GM12878 (cell line): ENCODE measurements around the gene IFI30. TPM values are rescaled to one million over a fixed set of nuclear protein-coding genes. Genes with fewer than 3 reads are reported as not detected.
A peak's percentile ranks its signal among the peaks of the same experiment; 100 is the strongest.

ENCODE experiments used
- ATAC-seq: fragments of 200-7000 bp; cut with Tn5 transposase; 3 replicates; pipeline ENCODE4 v1.9.1; 2020; ENCODE audit warnings: mild to moderate bottlenecking, moderate library complexity
- BruUV-seq: library from RNA; stranded (reverse); fragments of 400-500 nt; replicated peaks from 2 replicates; lab custom pipeline; 2021; lab: Mats Ljungman, UMichigan
- CTCF ChIA-PET: fragments of 300-600 bp; sonication (Branson Sonifier 250); formaldehyde crosslinking; extraction: SDS; loops from one replicate; lab custom pipeline; 2021; ENCODE audit warnings: inconsistent platforms; lab: Yijun Ruan, JAX
- POLR2A ChIA-PET: fragments of 350-600 bp; formaldehyde crosslinking; extraction: SDS; loops from one replicate; lab custom pipeline; 2021; ENCODE audit warnings: inconsistent platforms; lab: Charles Lee
- RAD21 ChIA-PET: fragments of 300-600 bp; sonication (Branson Sonifier 250); formaldehyde crosslinking; loops from one replicate; lab custom pipeline; 2023; ENCODE audit warnings: antibody characterized with exemption; ENCODE audit not compliant: unreplicated experiment; lab: Charles Lee
- SMC1A ChIA-PET: fragments of 300-600 bp; sonication (Branson Sonifier 250); formaldehyde crosslinking; loops from one replicate; lab custom pipeline; 2023; ENCODE audit not compliant: unreplicated experiment, uncharacterized antibody; lab: Charles Lee
- DNase-seq: peaks from one replicate; pipeline ENCODE4 v3.0.0-alpha.2; 2011; ENCODE audit warnings: low read depth, low spot score
- FAIRE-seq: peaks from 3 replicates; lab custom pipeline; 2011; peaks lifted over from hg19 to GRCh38; lab: Jason Lieb, UNC
- H2AFZ ChIP-seq: 2 replicates; pipeline ENCODE4 v1.6.0; 2011; ENCODE audit warnings: low read depth, low read length, control low read depth; ENCODE audit not compliant: control insufficient read depth
- H3K27ac ChIP-seq: 2 replicates; pipeline ENCODE4 v1.5.1; 2011; ENCODE audit warnings: control low read depth; ENCODE audit not compliant: control insufficient read depth, insufficient read depth
- H3K27me3 ChIP-seq, 2 experiments: replicated peaks in 1 of 2; 2 replicates each; pipeline versions ENCODE4 v1.6.0 to v1.6.1; 2011; ENCODE audit warnings: low read length in 1 of 2; ENCODE audit not compliant: control insufficient read depth in 2 of 2, insufficient read depth in 2 of 2
- H3K36me3 ChIP-seq, 2 experiments: 2 replicates each; pipeline ENCODE4 v1.5.1; 2011; ENCODE audit warnings: low read length in 1 of 2; ENCODE audit not compliant: control insufficient read depth in 2 of 2, insufficient read depth in 2 of 2
- H3K4me1 ChIP-seq: 2 replicates; pipeline ENCODE4 v1.6.1; 2011; ENCODE audit warnings: mild to moderate bottlenecking, low read length, moderate library complexity, mixed read lengths; ENCODE audit not compliant: control insufficient read depth, insufficient read depth
- H3K4me2 ChIP-seq: 2 replicates; pipeline ENCODE4 v1.6.0; 2011; ENCODE audit warnings: control low read depth; ENCODE audit not compliant: control insufficient read depth, insufficient read depth
- H3K4me3 ChIP-seq: fragments of 200-600 bp; sonication (generic); 2 replicates; pipeline ENCODE4 v1.5.1; 2016
- H3K79me2 ChIP-seq: 2 replicates; pipeline ENCODE4 v1.6.0; 2011; ENCODE audit warnings: low read length; ENCODE audit not compliant: control insufficient read depth, insufficient read depth
- H3K9ac ChIP-seq: 2 replicates; pipeline ENCODE4 v1.8.0; 2011; ENCODE audit warnings: low read length, control low read depth, mixed read lengths; ENCODE audit not compliant: control insufficient read depth, insufficient read depth
- H3K9me3 ChIP-seq: replicated peaks from 3 replicates; pipeline ENCODE4 v1.5.1; 2011; ENCODE audit warnings: mild to moderate bottlenecking, low read length; ENCODE audit not compliant: control insufficient read depth, insufficient read depth
- H4K20me1 ChIP-seq: 2 replicates; pipeline ENCODE4 v1.6.0; 2011; ENCODE audit not compliant: control insufficient read depth, insufficient read depth
- CBX3 ChIP-seq: fragments of 200-600 bp; sonication (generic); IDR thresholded peaks from 2 replicates; pipeline ENCODE4 v1.6.1; 2016; ENCODE audit warnings: low read depth, borderline replicate concordance
- RCOR1 ChIP-seq: conservative IDR thresholded peaks from 2 replicates; pipeline ENCODE4 v1.6.1; 2012; ENCODE audit warnings: low read depth, low read length, improper control_type of control experiment
- RELA ChIP-seq: fragments of 450-650 bp; IDR thresholded peaks from 2 replicates; pipeline ENCODE4 v1.8.0; 2014; ENCODE audit warnings: borderline replicate concordance; ENCODE audit not compliant: partially characterized antibody
- SMARCA5 ChIP-seq: fragments of 450-650 bp; IDR thresholded peaks from 2 replicates; pipeline ENCODE4 v1.6.1; 2017; ENCODE audit warnings: mild to moderate bottlenecking
- ZNF217 ChIP-seq: fragments of 450-650 bp; IDR thresholded peaks from 2 replicates; pipeline ENCODE4 v1.6.1; 2017; ENCODE audit warnings: antibody characterized with exemption, mild to moderate bottlenecking
- WGBS: methylation state at CpG from one replicate; pipeline ENCODE4 v1.1.6; 2016; ENCODE audit warnings: low lambda C conversion rate; ENCODE audit not compliant: insufficient replicate concordance, insufficient coverage; ENCODE audit errors: missing lambda C conversion rate; 5-methylcytosine and 5-hydroxymethylcytosine counted together
- in situ Hi-C: fragments of 300-500 bp; cut with MboI; formaldehyde crosslinking; loops from 9 replicates; pipeline ENCODE4 v1.14.3; 2018; ENCODE audit warnings: mixed read lengths
- intact Hi-C: fragments of 100-400 bp; cut with micrococcal nuclease; formaldehyde crosslinking; loops from one replicate; pipeline ENCODE4 v1.14.2; 2022; ENCODE audit not compliant: unreplicated experiment
- polyA plus RNA-seq, 11 experiments: library from polyadenylated mRNA; depleted of rRNA in 4 of 11; unstranded in 6 of 11; stranded (reverse) in 5 of 11; fragments of >200 nt; fragmentation: Nextera tagmentation in 4 of 11; fragmentation: Illumina TruSeq in 1 of 11; extraction: Ambion mirVana in 4 of 11; extraction: Trizol in 1 of 11; gene quantifications; 1 replicate in 1 of 11; 2 replicates in 10 of 11; pipeline versions ENCODE4 v1.2.1 to v1.2.3, GENCODE V29; 2011 to 2016; ENCODE audit warnings: inconsistent platforms in 2 of 11, missing spikeins in 2 of 11, low read depth in 1 of 11
- total RNA-seq, 4 experiments: library from RNA; depleted of rRNA in 3 of 4; stranded (reverse); fragments of >200 nt in 3 of 4; fragmentation: Illumina TruSeq in 1 of 4; extraction: Trizol in 1 of 4; gene quantifications; 2 replicates each; pipeline versions ENCODE4 v1.2.1 to v1.2.3, GENCODE V29; 2013 to 2021
- TF ChIP-seq, protein P1 (sequence below): IDR thresholded peaks from 2 replicates; pipeline ENCODE4 v1.6.1; 2011; ENCODE audit warnings: mild to moderate bottlenecking, low read depth, low read length, moderate library complexity; ENCODE audit not compliant: insufficient replicate concordance
- TF ChIP-seq, protein P2 (sequence below): fragments of 450-650 bp; IDR thresholded peaks from 2 replicates; pipeline ENCODE4 v1.6.1; 2016; ENCODE audit warnings: mild to moderate bottlenecking

The IFI30 gene
- total and polyA plus RNA-seq, 10 of the 15 experiments (the other 5 are each of a cell fraction or from before 2014, with no cell fraction given): 221 to 1,112 (median 451) TPM

DNA sequence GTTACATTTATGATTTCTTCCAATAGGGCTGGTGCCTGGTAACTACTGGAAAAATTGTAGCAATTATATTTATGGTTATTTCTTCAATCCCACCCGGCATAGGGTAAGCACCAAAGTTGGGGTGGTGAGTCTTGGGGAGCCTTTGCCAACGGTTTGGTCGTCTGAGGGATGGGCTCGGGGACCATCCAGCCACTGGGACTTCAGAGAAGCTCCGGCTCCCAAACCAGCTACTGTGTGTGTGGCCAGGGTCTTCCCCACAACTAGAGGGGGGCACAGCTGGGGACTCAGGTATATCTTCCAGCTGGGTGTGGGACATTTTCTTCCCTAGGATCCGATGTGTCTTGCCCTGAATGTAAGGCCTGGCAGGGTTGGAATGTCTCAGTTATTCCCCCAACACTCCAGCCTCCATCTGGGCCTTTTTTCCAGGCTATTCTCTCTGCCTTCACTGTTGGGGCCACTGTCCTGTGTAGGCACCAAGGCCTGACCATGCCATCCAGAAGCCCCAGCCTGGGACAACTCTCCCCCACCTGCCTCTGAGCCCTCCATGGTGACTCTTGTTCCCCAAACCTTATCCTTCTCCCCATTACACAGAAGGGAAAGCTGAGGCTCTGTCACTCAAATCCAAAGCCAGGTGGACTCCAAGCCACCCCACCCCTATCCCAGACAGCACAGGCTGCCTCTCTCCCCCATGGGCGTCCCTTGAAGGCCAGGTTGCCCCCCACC is 1.1 kb upstream of the IFI30 start:
- no peak for DNase-seq
- ATAC-seq: no peak
- no peak for FAIRE-seq
- BruUV-seq: TSS peak; percentile 58
- RAD21 ChIA-PET: interaction anchor here (0.7 to 3.2 kb wide), 8 partner anchors 8 to 160 kb away, joined by 3 to 29 read pairs (median 5); partner anchors contain the start of gene MPV17L2
- Histone ChIP-seq H3K4me2 (peak overlapping the region; percentile 100), H3K9ac (peak overlapping the region; percentile 83), H3K4me3 (no peak overlapping the region), H3K36me3 (peaks cover 11 to 13% of the 10 kb centered on the region in 2 experiments; a peak in 3 of 4 replicates), H2AFZ (no peak overlapping the region), H3K27ac (peak overlapping the region; percentile 79), H4K20me1 (no peaks in the 10 kb centered on the region), H3K27me3 (no peaks in the 10 kb centered on the region), H3K4me1 (peaks cover 61% of the 10 kb centered on the region), H3K9me3 (no peaks in the 10 kb centered on the region; the same call in 2 of the 3 replicates), H3K79me2 (peaks cover 30% of the 10 kb centered on the region)
- WGBS: 62% methylated on average over 7 of the region's 7 CpGs
- POLR2A ChIA-PET: interaction anchor here (0.5 to 3.0 kb wide), 6 partner anchors 19 to 132 kb away, joined by 3 to 24 read pairs (median 5); partner anchors contain the start of gene MPV17L2
- no peak for TF ChIP-seq RELA
- TF ChIP-seq, protein P1, sequence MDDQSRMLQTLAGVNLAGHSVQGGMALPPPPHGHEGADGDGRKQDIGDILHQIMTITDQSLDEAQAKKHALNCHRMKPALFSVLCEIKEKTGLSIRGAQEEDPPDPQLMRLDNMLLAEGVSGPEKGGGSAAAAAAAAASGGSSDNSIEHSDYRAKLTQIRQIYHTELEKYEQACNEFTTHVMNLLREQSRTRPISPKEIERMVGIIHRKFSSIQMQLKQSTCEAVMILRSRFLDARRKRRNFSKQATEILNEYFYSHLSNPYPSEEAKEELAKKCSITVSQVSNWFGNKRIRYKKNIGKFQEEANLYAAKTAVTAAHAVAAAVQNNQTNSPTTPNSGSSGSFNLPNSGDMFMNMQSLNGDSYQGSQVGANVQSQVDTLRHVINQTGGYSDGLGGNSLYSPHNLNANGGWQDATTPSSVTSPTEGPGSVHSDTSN: peak; percentile 38
- TF ChIP-seq, protein P2, sequence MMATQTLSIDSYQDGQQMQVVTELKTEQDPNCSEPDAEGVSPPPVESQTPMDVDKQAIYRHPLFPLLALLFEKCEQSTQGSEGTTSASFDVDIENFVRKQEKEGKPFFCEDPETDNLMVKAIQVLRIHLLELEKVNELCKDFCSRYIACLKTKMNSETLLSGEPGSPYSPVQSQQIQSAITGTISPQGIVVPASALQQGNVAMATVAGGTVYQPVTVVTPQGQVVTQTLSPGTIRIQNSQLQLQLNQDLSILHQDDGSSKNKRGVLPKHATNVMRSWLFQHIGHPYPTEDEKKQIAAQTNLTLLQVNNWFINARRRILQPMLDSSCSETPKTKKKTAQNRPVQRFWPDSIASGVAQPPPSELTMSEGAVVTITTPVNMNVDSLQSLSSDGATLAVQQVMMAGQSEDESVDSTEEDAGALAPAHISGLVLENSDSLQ: peak; percentile 80
- TF ChIP-seq CBX3: no peak
- TF ChIP-seq SMARCA5: peak; percentile 86
- TF ChIP-seq RCOR1: 0 out of 2 replicates have a peak, but pooled peaks have one; percentile 17
- peak; percentile 41; the same call in 1 of the 2 replicates for TF ChIP-seq ZNF217
- in situ Hi-C loops (no loop called here), intact Hi-C loops (loop anchor here (1.0 to 5.0 kb wide), 4 partner anchors 20 to 225 kb away; partner anchors contain the start of genes MAST3 and PIK3R2)
- CTCF ChIA-PET: interaction anchor here (0.7 to 1.0 kb wide), 2 partner anchors 9 to 19 kb away, joined by 3 to 5 read pairs; no protein-coding TSS in a partner anchor
- SMC1A ChIA-PET: interaction anchor here (0.6 to 2.3 kb wide), 5 partner anchors 12 to 78 kb away, joined by 3 to 6 read pairs (median 3); partner anchors contain the start of gene PIK3R2
